Measurements from ENCODE around the gene OVOL1. TPM values are rescaled to one million over a fixed set of nuclear protein-coding genes. Genes with fewer than 3 reads are reported as not detected.
A peak's percentile ranks its signal among the peaks of the same experiment; 100 is the strongest.
"Not testable (repeated sequence)": the region's sequence is repeated elsewhere in the genome, so short reads cannot be mapped to it uniquely, and the experiment has no call there.

The OVOL1 gene
- total RNA-seq, 1 donor from 2014 or later: 2.7 TPM

GRCh38 chr11:65821107-65821506 lies 34.2 kb downstream of the OVOL1 start:
- peaks cover 10% of the 10 kb centered on the region for H3K4me1 ChIP-seq
- no peaks in the 10 kb centered on the region for H3K27me3 ChIP-seq
- TF ChIP-seq CTCF (IDR thresholded peaks at IDR 0.05): no peak
- no peak overlapping the region for H3K4me3 ChIP-seq
- no peaks in the 10 kb centered on the region for H3K36me3 ChIP-seq
- H3K27ac ChIP-seq: no peak overlapping the region
- ATAC-seq (peak; percentile 22), DNase-seq (no peak)
- intact Hi-C loops (cut with DNase I): no loop called here
- H3K9me3 ChIP-seq: no peaks in the 10 kb centered on the region

- no peak overlapping the region for H3K27ac ChIP-seq
- TF ChIP-seq CTCF (IDR thresholded peaks at IDR 0.05): no peak
- H3K36me3 ChIP-seq: no peaks in the 10 kb centered on the region
- H3K27me3 ChIP-seq: no peaks in the 10 kb centered on the region
- intact Hi-C loops (cut with DNase I): no loop called here
- H3K4me3 ChIP-seq: no peak overlapping the region
- ATAC-seq (no peak), DNase-seq (no peak)
- H3K9me3 ChIP-seq: no peaks in the 10 kb centered on the region
- no peaks in the 10 kb centered on the region for H3K4me1 ChIP-seq
Measured at GRCh38 chr11:65822776-65823528, 36.1 kb downstream of the OVOL1 start.

GRCh38 chr11:65826984-65827735 lies 40.3 kb downstream of the OVOL1 start:
- intact Hi-C loops (cut with DNase I): no loop called here
- ATAC-seq: no peak
- Histone ChIP-seq H3K27ac (no peak overlapping the region), H3K4me3 (no peak overlapping the region), H3K27me3 (no peaks in the 10 kb centered on the region), H3K4me1 (no peaks in the 10 kb centered on the region), H3K36me3 (no peaks in the 10 kb centered on the region), H3K9me3 (no peaks in the 10 kb centered on the region)
- DNase-seq: no peak
- no peak for TF ChIP-seq CTCF (IDR thresholded peaks at IDR 0.05)

- no peak for DNase-seq
- Histone ChIP-seq H3K27me3 (no peaks in the 10 kb centered on the region), H3K36me3 (no peaks in the 10 kb centered on the region), H3K4me3 (no peak overlapping the region), H3K27ac (no peak overlapping the region), H3K4me1 (peaks cover 10% of the 10 kb centered on the region), H3K9me3 (no peaks in the 10 kb centered on the region)
- no peak for ATAC-seq
- intact Hi-C loops (cut with DNase I): no loop called here
- no peak for TF ChIP-seq CTCF (IDR thresholded peaks at IDR 0.05)
Measured at GRCh38 chr11:65829459-65829858, 42.6 kb downstream of the OVOL1 start.

GRCh38 chr11:65832231-65832630 lies 45.4 kb downstream of the OVOL1 start:
- H3K4me1 ChIP-seq: peaks cover 11% of the 10 kb centered on the region
- H3K27me3 ChIP-seq; DNase-seq; intact Hi-C loops (cut with DNase I); H3K27ac ChIP-seq; ATAC-seq; H3K4me3 ChIP-seq; H3K9me3 ChIP-seq; H3K36me3 ChIP-seq: not testable (repeated sequence)

- no peaks in the 10 kb centered on the region for H3K36me3 ChIP-seq
- no peaks in the 10 kb centered on the region for H3K27me3 ChIP-seq
- H3K9me3 ChIP-seq: no peaks in the 10 kb centered on the region
- ATAC-seq (peak; percentile 100), DNase-seq (peak; percentile 97)
- peaks cover 11% of the 10 kb centered on the region for H3K4me1 ChIP-seq
- no peak for TF ChIP-seq CTCF (IDR thresholded peaks at IDR 0.05)
- intact Hi-C loops (cut with DNase I): no loop called here
- peak within 1 kb of the TSS; percentile 60 for H3K4me3 ChIP-seq
- no peak within 1 kb of the TSS for H3K27ac ChIP-seq
Measured at GRCh38 chr11:65833297-65834030, 46.6 kb downstream of the OVOL1 start, which contains the start of gene SNX32. Gene SNX32 (plus strand): TSS chr11:65833963. CDS start chr11:65834066, 103 bp downstream.

Data from upper lobe of right lung (tissue), 1 donor.